Transverse colon (tissue), 4 donors: ENCODE measurements around the gene APOA5. TPM values are rescaled to one million over a fixed set of nuclear protein-coding genes. Genes with fewer than 3 reads are reported as not detected.

Source experiments
- DNase-seq: peaks from one replicate; pipeline ENCODE4 v3.0.0-alpha.2; 2019
- H3K27ac ChIP-seq, 4 donors: fragments of 200-600 bp; sonication (generic); 2 replicates each; pipeline ENCODE4 v1.5.1; 2016 to 2018; ENCODE audit warnings: inconsistent platforms in 4 of 4
- H3K27me3 ChIP-seq: fragments of 200-600 bp; sonication (generic); 2 replicates; pipeline ENCODE4 v1.5.1; 2017; ENCODE audit warnings: inconsistent platforms
- H3K36me3 ChIP-seq, 4 donors: fragments of 200-600 bp; sonication (generic); 2 replicates each; pipeline ENCODE4 v1.5.1; 2017 to 2019; ENCODE audit warnings: inconsistent platforms in 4 of 4
- H3K4me1 ChIP-seq, 4 donors: fragments of 200-600 bp; sonication (generic); 2 replicates each; pipeline ENCODE4 v1.5.1; 2017 to 2020; ENCODE audit warnings: inconsistent platforms in 4 of 4
- H3K4me3 ChIP-seq, 4 donors: fragments of 200-600 bp; sonication (generic); 1 replicate in 1 of 4; 2 replicates in 3 of 4; pipeline versions ENCODE4 v1.5.1 to v1.6.1; 2017 to 2019; ENCODE audit warnings: inconsistent platforms in 4 of 4
- H3K9me3 ChIP-seq, 2 donors: fragments of 200-600 bp; sonication (generic); 2 replicates each; pipeline ENCODE4 v1.5.1; 2017 to 2019; ENCODE audit warnings: inconsistent platforms in 2 of 2
- CTCF ChIP-seq, 5 experiments: fragments of 200-600 bp in 3 of 5; fragments of 450-650 bp in 2 of 5; sonication (generic) in 3 of 5; IDR thresholded peaks; 1 replicate in 2 of 5; 2 replicates in 3 of 5; pipeline ENCODE4 v1.5.1; 2016 to 2017; ENCODE audit warnings: antibody characterized with exemption in 5 of 5, inconsistent platforms in 3 of 5, mild to moderate bottlenecking in 2 of 5, moderate library complexity in 1 of 5
- EP300 ChIP-seq: sonication (generic); formaldehyde crosslinking; IDR thresholded peaks from one replicate; pipeline ENCODE4 v1.6.1; 2017; ENCODE audit warnings: antibody characterized with exemption, low read depth
- POLR2A ChIP-seq: fragments of 450-650 bp; IDR thresholded peaks from one replicate; pipeline ENCODE4 v1.6.1; 2016; ENCODE audit warnings: antibody characterized with exemption, mild to moderate bottlenecking, moderate library complexity
- POLR2AphosphoS5 ChIP-seq, 3 donors: sonication (generic); formaldehyde crosslinking; IDR thresholded peaks; one replicate each; pipeline ENCODE4 v1.6.1; 2016; ENCODE audit warnings: antibody characterized with exemption in 3 of 3
- WGBS, 2 donors: methylation state at CpG; one replicate each; pipeline ENCODE4 v1.1.5; 2018; ENCODE audit warnings: low coverage in 1 of 2; 5-methylcytosine and 5-hydroxymethylcytosine counted together
- in situ Hi-C, 4 donors: fragments of 200-750 bp; cut with MboI; loops; one replicate each; pipeline versions ENCODE4 v1.15.0 to v1.15.1; 2017; ENCODE audit warnings: low sequenced_read_pairs in 3 of 4, low pct_ligation_motif_present in 1 of 4, low pct_unique_long_range_greater_than_20kb in 1 of 4
- intact Hi-C: fragments of 100-400 bp; cut with DNase I; formaldehyde crosslinking; loops from one replicate; pipeline ENCODE4 v1.15.1; 2023; ENCODE audit warnings: low total_unique reads
- total RNA-seq, 4 donors: library from RNA; depleted of rRNA; stranded (reverse); fragments of >200 nt; gene quantifications; one replicate each; pipeline ENCODE4 v1.1.0, GENCODE V29; 2016

APOA5 gene
- total RNA-seq, 4 donors from 2014 or later = not detected

DNA sequence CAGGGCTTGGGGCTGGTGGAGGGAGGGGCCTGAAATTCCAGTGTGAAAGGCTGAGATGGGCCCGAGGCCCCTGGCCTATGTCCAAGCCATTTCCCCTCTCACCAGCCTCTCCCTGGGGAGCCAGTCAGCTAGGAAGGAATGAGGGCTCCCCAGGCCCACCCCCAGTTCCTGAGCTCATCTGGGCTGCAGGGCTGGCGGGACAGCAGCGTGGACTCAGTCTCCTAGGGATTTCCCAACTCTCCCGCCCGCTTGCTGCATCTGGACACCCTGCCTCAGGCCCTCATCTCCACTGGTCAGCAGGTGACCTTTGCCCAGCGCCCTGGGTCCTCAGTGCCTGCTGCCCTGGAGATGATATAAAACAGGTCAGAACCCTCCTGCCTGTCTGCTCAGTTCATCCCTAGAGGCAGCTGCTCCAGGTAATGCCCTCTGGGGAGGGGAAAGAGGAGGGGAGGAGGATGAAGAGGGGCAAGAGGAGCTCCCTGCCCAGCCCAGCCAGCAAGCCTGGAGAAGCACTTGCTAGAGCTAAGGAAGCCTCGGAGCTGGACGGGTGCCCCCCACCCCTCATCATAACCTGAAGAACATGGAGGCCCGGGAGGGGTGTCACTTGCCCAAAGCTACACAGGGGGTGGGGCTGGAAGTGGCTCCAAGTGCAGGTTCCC is 38.0 kb upstream of the APOA5 start, which contains the start of gene APOC3:
TSS of gene APOC3 (plus strand) at position 383 of the 659 bp plus-strand sequence. CDS start 676 bp downstream, outside the sequence.
- intact Hi-C loops = loop anchor here (5.0 kb wide), 1 partner anchor 37 kb away; the partner anchor contains the start of gene APOA5

GRCh38 chr11:116828632-116829524 is 37.2 kb upstream of the APOA5 start:
- no peak for TF ChIP-seq EP300
- no peak for TF ChIP-seq POLR2AphosphoS5 (IDR thresholded peaks at IDR 0.05)
- TF ChIP-seq CTCF (IDR thresholded peaks at IDR 0.05) = no peak
- TF ChIP-seq POLR2A = no peak
- intact Hi-C loops (no loop called here), in situ Hi-C loops (no loop called here)
- no peak overlapping the region for H3K4me3 ChIP-seq
- WGBS, 2 donors = 78% methylated on average over 15 of the region's 16 CpGs; no CpG with 5 or more reads in 1 of the 2 donors
- no peaks in the 10 kb centered on the region for H3K27me3 ChIP-seq
- no peaks in the 10 kb centered on the region for H3K9me3 ChIP-seq
- H3K4me1 ChIP-seq = no peaks in the 10 kb centered on the region
- H3K36me3 ChIP-seq = no peaks in the 10 kb centered on the region
- no peak overlapping the region for H3K27ac ChIP-seq
- DNase-seq = no peak

More for the DNA sequence above, 38.0 kb upstream of the APOA5 start, which contains the start of gene APOC3:
- H3K9me3 ChIP-seq = no peaks in the 10 kb centered on the region
- H3K36me3 ChIP-seq = no peaks in the 10 kb centered on the region
- no peak within 1 kb of the TSS for H3K4me3 ChIP-seq
- in situ Hi-C loops = no loop called here
- no peak for DNase-seq
- H3K27ac ChIP-seq = no peak within 1 kb of the TSS
- no peaks in the 10 kb centered on the region for H3K27me3 ChIP-seq
- H3K4me1 ChIP-seq = no peaks in the 10 kb centered on the region
- WGBS, 2 donors = 80% methylated on average over 9 of the region's 9 CpGs; no CpG with 5 or more reads in 1 of the 2 donors
- no peak for TF ChIP-seq POLR2A
- no peak for TF ChIP-seq POLR2AphosphoS5 (IDR thresholded peaks at IDR 0.05)
- no peak for TF ChIP-seq CTCF (IDR thresholded peaks at IDR 0.05)
- TF ChIP-seq EP300 = no peak

DNA sequence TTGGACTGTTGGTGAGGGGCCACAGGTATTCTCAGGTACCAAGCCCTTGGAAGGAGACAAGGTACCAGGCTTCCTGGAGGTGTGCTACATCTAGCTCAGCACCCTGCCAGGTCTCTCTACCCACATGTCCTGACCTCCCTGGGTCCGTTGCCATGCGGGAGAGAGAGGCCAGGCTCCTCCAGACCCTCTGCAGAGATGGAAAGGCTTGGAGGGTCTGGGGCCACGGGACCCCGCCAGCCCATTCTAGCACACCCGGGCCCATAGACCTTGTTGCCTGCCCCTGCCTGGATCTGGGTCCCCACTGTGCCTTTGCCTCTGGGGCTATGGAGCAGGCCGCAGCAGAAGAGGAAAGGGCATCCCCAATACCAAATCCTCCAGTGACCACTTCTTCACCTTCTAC is 35.8 kb upstream of the APOA5 start:
- in situ Hi-C loops = no loop called here
- TF ChIP-seq EP300 = no peak
- no peak for TF ChIP-seq POLR2AphosphoS5 (IDR thresholded peaks at IDR 0.05)
- TF ChIP-seq POLR2A = no peak
- TF ChIP-seq CTCF (IDR thresholded peaks at IDR 0.05) = no peak
- Histone ChIP-seq H3K27me3 (no peaks in the 10 kb centered on the region), H3K36me3 (no peaks in the 10 kb centered on the region), H3K4me3 (no peak overlapping the region), H3K9me3 (no peaks in the 10 kb centered on the region), H3K4me1 (no peaks in the 10 kb centered on the region), H3K27ac (no peak overlapping the region)
- intact Hi-C loops = no loop called here
- no peak for DNase-seq
- 93% methylated on average over 6 of the region's 6 CpGs; no CpG with 5 or more reads in 1 of the 2 donors for WGBS, 2 donors

DNA sequence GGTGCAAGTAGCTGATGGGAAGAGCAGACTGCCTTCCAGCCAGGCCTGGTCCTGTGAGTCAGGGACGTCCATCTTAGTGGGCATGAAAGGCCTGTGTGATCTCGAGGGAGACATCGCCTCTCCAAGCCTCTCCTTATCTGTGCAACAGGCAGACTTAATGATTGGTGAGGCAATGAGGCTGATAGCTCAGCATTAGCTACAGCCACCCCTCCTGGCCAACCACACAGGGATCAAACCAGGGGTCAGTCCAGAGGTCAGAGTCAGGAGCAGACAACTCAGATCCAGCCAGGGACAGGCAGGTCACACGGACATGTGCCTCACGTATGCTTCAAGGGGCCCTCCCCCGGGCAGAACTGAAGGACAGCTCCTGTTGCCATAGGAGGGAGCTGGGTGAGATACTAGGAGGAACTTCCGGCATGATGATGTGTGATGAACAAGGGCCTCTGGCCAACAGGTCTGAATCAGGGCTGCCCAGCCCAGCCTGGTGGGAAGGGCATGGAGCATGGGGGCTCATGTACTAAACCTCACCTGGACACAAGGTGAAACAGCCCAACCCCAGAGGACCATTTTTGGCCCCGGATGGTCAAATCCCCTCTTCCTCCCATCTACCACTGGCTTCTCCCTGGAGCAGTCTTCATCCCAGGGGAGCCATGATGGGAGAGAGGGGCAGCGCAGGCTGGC is 35.2 kb upstream of the APOA5 start:
- in situ Hi-C loops (no loop called here), intact Hi-C loops (no loop called here)
- Histone ChIP-seq H3K4me1 (no peaks in the 10 kb centered on the region), H3K27ac (no peak overlapping the region), H3K4me3 (no peak overlapping the region), H3K36me3 (no peaks in the 10 kb centered on the region), H3K27me3 (no peaks in the 10 kb centered on the region), H3K9me3 (no peaks in the 10 kb centered on the region)
- no peak for DNase-seq
- TF ChIP-seq CTCF (IDR thresholded peaks at IDR 0.05) (no peak), POLR2AphosphoS5 (IDR thresholded peaks at IDR 0.05) (no peak), POLR2A (no peak), EP300 (no peak)
- WGBS, 2 donors = 79% methylated on average over 5 of the region's 9 CpGs; no CpG with 5 or more reads in 1 of the 2 donors
